Upper lobe of left lung (tissue), 6 donors: ENCODE measurements around the gene FOXO1. TPM values are rescaled to one million over a fixed set of nuclear protein-coding genes. Genes with fewer than 3 reads are reported as not detected.

ENCODE experiments used
- ATAC-seq, 2 donors: fragments of 200-7000 bp; cut with Tn5 transposase; one replicate each; pipeline ENCODE4 v1.9.1; 2022; ENCODE audit warnings: mild to moderate bottlenecking in 2 of 2, moderate library complexity in 2 of 2; ENCODE audit not compliant: low FRiP score in 2 of 2
- DNase-seq, 2 donors: peaks; one replicate each; pipeline ENCODE4 v3.0.0-alpha.2; 2019 to 2020
- H3K27ac ChIP-seq, 4 donors: fragments of 200-600 bp; sonication (generic); one replicate each; pipeline ENCODE4 v1.5.1; 2016 to 2019
- H3K27me3 ChIP-seq, 4 donors: fragments of 200-600 bp; sonication (generic); one replicate each; pipeline ENCODE4 v1.5.1; 2017 to 2019
- H3K36me3 ChIP-seq, 4 donors: fragments of 200-600 bp; sonication (generic); one replicate each; pipeline ENCODE4 v1.5.1; 2016 to 2019
- H3K4me1 ChIP-seq, 4 donors: fragments of 200-600 bp; sonication (generic); one replicate each; pipeline ENCODE4 v1.5.1; 2018 to 2019
- H3K4me3 ChIP-seq, 4 donors: fragments of 200-600 bp; sonication (generic); one replicate each; pipeline ENCODE4 v1.5.1; 2017 to 2019; ENCODE audit warnings: mild to moderate bottlenecking in 2 of 4, moderate library complexity in 1 of 4
- H3K9me3 ChIP-seq, 4 donors: fragments of 200-600 bp; sonication (generic); one replicate each; pipeline ENCODE4 v1.5.1; 2018 to 2019
- CTCF ChIP-seq, 6 experiments: fragments of 450-650 bp in 4 of 6; fragments of 200-600 bp in 2 of 6; sonication (generic) in 2 of 6; IDR thresholded peaks; one replicate each; pipeline ENCODE4 v1.5.1; 2016 to 2019; ENCODE audit warnings: antibody characterized with exemption in 6 of 6
- EP300 ChIP-seq, 4 donors: sonication (generic); formaldehyde crosslinking; IDR thresholded peaks; one replicate each; pipeline ENCODE4 v1.5.1; 2017; ENCODE audit warnings: antibody characterized with exemption in 4 of 4, control low read depth in 2 of 4
- POLR2A ChIP-seq, 4 donors: fragments of 450-650 bp; IDR thresholded peaks; one replicate each; pipeline ENCODE4 v1.5.1; 2016 to 2017; ENCODE audit warnings: antibody characterized with exemption in 4 of 4, mild to moderate bottlenecking in 2 of 4
- POLR2AphosphoS5 ChIP-seq, 2 donors: sonication (generic); formaldehyde crosslinking; IDR thresholded peaks; one replicate each; pipeline ENCODE4 v1.5.1; 2017; ENCODE audit warnings: antibody characterized with exemption in 2 of 2
- WGBS, 2 donors: methylation state at CpG; one replicate each; pipeline ENCODE4 v1.1.5; 2017 to 2018; 5-methylcytosine and 5-hydroxymethylcytosine counted together
- total RNA-seq, 6 donors: library from RNA; depleted of rRNA in 4 of 6; stranded (reverse); fragments of >200 nt in 4 of 6; gene quantifications; one replicate each; pipeline versions ENCODE4 v1.1.0 to v1.2.1, GENCODE V29; 2016 to 2021
- donor health status: DM: no; HTN: no; CAD: no; lungs with moderate emphysema.
- donor health status: DM: no; HTN: yes; CAD: no; lungs with severe emphysema.

FOXO1 gene
- total RNA-seq, 6 donors from 2014 or later, result 23.0 to 36.8 (median 31.2) TPM

GRCh38 chr13:40527914-40528313, 138.5 kb downstream of the FOXO1 start:
- no peaks in the 10 kb centered on the region for H3K4me1 ChIP-seq
- ATAC-seq (no peak), DNase-seq (no peak)
- peaks cover 0 to 6% (median 3%) of the 10 kb centered on the region in 4 donors for H3K9me3 ChIP-seq
- TF ChIP-seq POLR2AphosphoS5 (IDR thresholded peaks at IDR 0.05) (no peak), EP300 (IDR thresholded peaks at IDR 0.05) (no peak), CTCF (IDR thresholded peaks at IDR 0.05) (no peak), POLR2A (IDR thresholded peaks at IDR 0.05) (no peak)
- H3K36me3 ChIP-seq, result no peaks in the 10 kb centered on the region
- no peaks in the 10 kb centered on the region for H3K27me3 ChIP-seq
- WGBS, 2 donors, result 63 to 85% methylated on average over 1 of the region's 1 CpG
- no peak overlapping the region for H3K27ac ChIP-seq
- no peak overlapping the region for H3K4me3 ChIP-seq

- no peaks in the 10 kb centered on the region for H3K36me3 ChIP-seq
- TF ChIP-seq EP300 (IDR thresholded peaks at IDR 0.05), result no peak
- no peak for TF ChIP-seq CTCF (IDR thresholded peaks at IDR 0.05)
- TF ChIP-seq POLR2A (IDR thresholded peaks at IDR 0.05), result no peak
- TF ChIP-seq POLR2AphosphoS5 (IDR thresholded peaks at IDR 0.05), result no peak
- H3K9me3 ChIP-seq, result peaks cover 0 to 2% (median 0%) of the 10 kb centered on the region in 4 donors
- WGBS, 2 donors, result 84 to 86% methylated on average over 1 of the region's 1 CpG
- no peaks in the 10 kb centered on the region for H3K4me1 ChIP-seq
- no peak overlapping the region for H3K27ac ChIP-seq
- no peak for ATAC-seq
- DNase-seq, result no peak
- H3K4me3 ChIP-seq, result no peak overlapping the region
- H3K27me3 ChIP-seq, result no peaks in the 10 kb centered on the region
These were observed 144.2 kb downstream of the FOXO1 start for GRCh38 chr13:40522282-40522681.

- Histone ChIP-seq H3K27ac (no peak overlapping the region), H3K27me3 (no peaks in the 10 kb centered on the region), H3K4me3 (no peak overlapping the region), H3K9me3 (no peaks in the 10 kb centered on the region), H3K36me3 (no peaks in the 10 kb centered on the region), H3K4me1 (no peaks in the 10 kb centered on the region)
- ATAC-seq (no peak), DNase-seq (no peak)
- TF ChIP-seq EP300 (IDR thresholded peaks at IDR 0.05) (no peak), POLR2AphosphoS5 (IDR thresholded peaks at IDR 0.05) (no peak), CTCF (IDR thresholded peaks at IDR 0.05) (no peak), POLR2A (IDR thresholded peaks at IDR 0.05) (no peak)
- 95% methylated on average over 3 of the region's 3 CpGs for WGBS, 2 donors
These were observed 145.5 kb downstream of the FOXO1 start for GRCh38 chr13:40520916-40521315.

- Histone ChIP-seq H3K4me3 (no peak overlapping the region), H3K36me3 (no peaks in the 10 kb centered on the region), H3K27ac (no peak overlapping the region), H3K27me3 (no peaks in the 10 kb centered on the region), H3K9me3 (no peaks in the 10 kb centered on the region), H3K4me1 (no peaks in the 10 kb centered on the region)
- TF ChIP-seq CTCF (IDR thresholded peaks at IDR 0.05) (no peak), POLR2A (IDR thresholded peaks at IDR 0.05) (no peak), POLR2AphosphoS5 (IDR thresholded peaks at IDR 0.05) (no peak), EP300 (IDR thresholded peaks at IDR 0.05) (no peak)
- 77 to 80% methylated on average over 5 of the region's 5 CpGs for WGBS, 2 donors
- ATAC-seq, result peak in 1 of 2 donors; percentile 53
- DNase-seq, result no peak
These were observed 146.8 kb downstream of the FOXO1 start for GRCh38 chr13:40519637-40520036.

GRCh38 chr13:40518481-40518882, 148.0 kb downstream of the FOXO1 start:
- Histone ChIP-seq H3K9me3 (no peaks in the 10 kb centered on the region), H3K4me3 (no peak overlapping the region), H3K27ac (no peak overlapping the region), H3K36me3 (no peaks in the 10 kb centered on the region), H3K4me1 (no peaks in the 10 kb centered on the region), H3K27me3 (no peaks in the 10 kb centered on the region)
- 46 to 67% methylated on average over 4 of the region's 4 CpGs for WGBS, 2 donors
- no peak for ATAC-seq
- no peak for DNase-seq
- TF ChIP-seq POLR2A (IDR thresholded peaks at IDR 0.05) (no peak), POLR2AphosphoS5 (IDR thresholded peaks at IDR 0.05) (no peak), CTCF (IDR thresholded peaks at IDR 0.05) (no peak), EP300 (IDR thresholded peaks at IDR 0.05) (no peak)
